CMK (cell line): Measurements from ENCODE around the gene MARCHF11.

Experiments used
- DNase-seq: peaks from one replicate; pipeline ENCODE4 v3.0.0-alpha.2; 2010; ENCODE audit warnings: low read depth

The MARCHF11 gene

DNA sequence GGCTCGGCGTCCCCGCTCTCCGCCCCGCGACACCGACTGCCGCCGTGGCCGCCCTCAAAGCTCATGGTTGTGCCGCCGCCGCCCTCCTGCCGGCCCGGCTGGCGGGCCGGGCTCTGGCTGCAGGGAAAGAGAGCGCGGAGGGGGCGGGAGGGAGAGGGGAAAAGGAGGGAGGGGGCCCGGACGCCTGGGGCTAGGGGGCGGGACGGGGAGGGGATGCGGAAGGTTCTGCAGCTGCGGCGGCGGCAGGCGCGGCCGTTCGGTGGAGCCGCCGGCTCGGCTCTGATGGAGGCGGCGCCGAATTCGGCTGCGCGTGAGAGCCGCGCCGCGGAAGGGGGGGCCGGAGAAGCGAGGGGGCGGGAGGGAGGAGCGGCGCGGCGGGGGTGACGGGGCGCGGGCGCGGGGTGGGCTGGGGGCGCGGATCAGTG is at the start of gene MARCHF11:
MARCHF11 (minus strand) TSS at position 281 of the 425 bp plus-strand sequence; CDS start at position 65, 216 bp downstream.
- DNase-seq: no peak

GRCh38 chr5:16225927-16226326 is 46.3 kb upstream of the MARCHF11 start:
- DNase-seq: no peak

GRCh38 chr5:16192311-16192710 is 12.7 kb upstream of the MARCHF11 start:
- no peak for DNase-seq

DNA sequence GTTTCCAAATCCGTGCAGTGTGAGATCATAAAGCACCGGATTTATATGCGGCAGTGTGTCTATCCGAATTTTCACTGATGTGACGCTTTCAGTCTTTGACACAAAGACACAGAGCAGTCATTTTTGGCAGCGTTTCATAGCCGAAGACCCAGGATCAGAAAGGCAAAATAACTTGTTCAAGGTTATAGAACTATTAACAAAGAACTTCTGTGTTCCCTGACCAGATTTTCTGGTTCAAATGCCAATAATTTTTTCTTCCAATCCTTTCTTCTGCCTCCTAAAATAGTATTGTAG is 1.1 kb upstream of the MARCHF11 start:
- no peak for DNase-seq

GRCh38 chr5:16179936-16180788 is 571 bp upstream of the MARCHF11 start:
- DNase-seq: no peak

- no peak for DNase-seq
These were observed 732 bp downstream of the MARCHF11 start for GRCh38 chr5:16178745-16179372.

DNA sequence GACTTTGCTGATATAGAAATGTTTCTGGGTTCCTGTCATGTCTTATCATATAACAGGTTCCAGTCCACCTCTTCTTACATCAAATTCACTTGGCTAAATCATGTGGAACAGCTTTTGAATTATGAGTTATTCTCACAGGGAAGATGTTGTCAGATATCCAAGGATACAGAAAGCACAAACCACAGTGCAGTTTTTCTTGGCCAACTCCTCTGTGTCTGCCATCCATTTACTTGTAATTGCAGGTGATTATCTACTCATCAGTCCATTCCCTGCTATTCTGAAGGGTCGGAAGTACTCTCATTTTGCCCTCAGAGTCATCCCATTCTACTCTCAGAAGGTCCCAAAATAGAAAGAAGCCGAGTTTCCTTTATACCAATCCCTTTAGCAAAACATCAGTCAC is 10.0 kb downstream of the MARCHF11 start:
- DNase-seq: no peak

DNA sequence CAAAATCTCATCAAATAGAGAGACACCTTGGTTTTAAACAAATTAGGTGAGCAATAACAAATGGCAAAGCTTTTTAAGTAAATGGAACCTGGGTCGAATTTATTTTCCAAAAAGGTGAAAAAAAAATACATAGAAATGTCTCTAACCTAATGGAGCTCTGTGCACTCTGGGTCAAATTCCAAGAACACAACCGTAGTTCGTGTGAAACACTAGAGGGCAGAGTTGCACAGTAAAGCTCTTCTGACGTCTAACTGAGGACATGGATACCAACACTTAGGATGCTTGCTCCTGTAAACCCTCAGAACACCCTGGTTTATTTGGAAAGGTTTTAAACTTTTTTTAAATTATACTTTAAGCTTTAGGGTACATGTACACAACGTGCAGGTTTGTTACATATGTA is 18.9 kb downstream of the MARCHF11 start:
- DNase-seq: peak; percentile 21

- no peak for DNase-seq
These were observed 20.0 kb downstream of the MARCHF11 start for GRCh38 chr5:16159636-16160035.

- no peak for DNase-seq
These were observed 23.4 kb downstream of the MARCHF11 start for GRCh38 chr5:16156152-16156551.

DNA sequence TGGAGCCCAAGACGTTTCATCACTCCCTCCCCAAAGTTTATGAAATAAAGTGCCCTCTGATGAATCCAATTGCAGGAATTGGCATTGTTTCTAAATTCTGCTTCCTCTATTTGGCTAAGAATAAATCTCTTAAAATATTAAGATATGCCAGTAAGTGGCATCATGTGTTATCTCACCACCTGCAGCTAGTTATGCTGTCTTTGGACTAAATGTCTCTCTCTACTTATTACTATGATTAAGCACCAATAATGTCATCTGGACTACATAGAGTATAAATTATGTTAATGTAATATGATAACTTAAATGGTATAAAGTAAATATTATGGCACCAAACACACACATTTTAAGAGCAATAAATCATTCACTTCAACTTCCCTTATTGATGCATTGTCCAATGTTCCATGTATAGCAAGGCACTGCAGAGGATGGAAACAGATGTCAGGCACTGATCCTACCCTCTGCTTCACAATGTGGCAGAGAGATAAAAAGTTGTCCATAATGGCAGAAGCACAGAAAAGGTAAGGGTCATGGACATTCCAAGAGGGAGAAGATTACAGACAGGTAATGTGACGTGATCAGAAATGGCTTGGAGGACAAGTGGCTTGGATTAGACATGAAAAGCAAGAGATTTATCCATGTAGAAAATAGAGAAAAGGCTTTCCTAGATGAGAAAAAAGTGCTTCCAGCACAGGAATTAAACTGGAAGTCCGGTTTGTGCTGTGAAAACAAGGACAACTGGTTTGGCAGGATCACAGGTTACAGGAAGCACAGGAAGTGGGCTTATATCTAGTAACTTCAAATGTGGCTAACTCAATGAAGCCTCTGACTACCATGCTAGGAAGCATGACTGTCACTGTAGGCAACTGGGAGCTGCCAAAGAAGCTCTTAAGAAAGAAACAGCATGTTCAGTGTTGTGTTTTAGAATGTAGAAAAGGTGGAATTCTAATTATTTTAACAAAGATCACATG is 26.7 kb downstream of the MARCHF11 start:
- no peak for DNase-seq

GRCh38 chr5:16149621-16150020 is 30.0 kb downstream of the MARCHF11 start:
- no peak for DNase-seq

DNA sequence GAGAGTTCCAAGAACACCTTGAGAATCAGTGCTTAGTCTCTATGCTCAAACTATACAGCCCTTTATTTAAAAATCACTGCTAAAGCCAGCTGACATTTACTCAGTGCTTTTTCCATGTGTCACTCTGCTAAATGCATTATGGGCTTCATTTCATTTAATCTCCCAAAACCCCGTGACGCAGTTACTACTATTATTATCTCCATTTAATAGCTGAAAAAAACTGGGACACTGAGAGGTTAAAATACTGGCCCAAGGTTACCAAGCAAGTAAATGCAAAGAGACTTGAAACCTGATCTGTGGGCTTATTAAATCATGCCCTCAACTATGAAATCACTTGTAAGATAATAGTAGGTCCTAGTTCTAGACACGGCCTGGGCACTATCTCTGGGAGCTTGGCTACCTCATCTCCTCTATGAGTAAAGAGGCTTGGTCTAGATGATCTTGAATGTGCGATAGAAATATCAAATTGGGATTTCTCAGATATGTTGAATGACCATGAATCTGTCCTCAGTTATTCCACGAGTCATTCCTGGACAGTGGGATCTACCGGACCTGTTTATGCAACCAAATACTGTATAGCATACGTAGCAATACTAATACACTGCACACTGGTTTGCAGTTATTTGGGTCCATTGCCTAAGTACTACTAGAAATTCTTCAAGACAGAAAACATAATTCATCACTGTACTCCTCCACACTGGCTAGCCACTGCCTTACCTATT is 32.3 kb downstream of the MARCHF11 start:
- DNase-seq: no peak

DNA sequence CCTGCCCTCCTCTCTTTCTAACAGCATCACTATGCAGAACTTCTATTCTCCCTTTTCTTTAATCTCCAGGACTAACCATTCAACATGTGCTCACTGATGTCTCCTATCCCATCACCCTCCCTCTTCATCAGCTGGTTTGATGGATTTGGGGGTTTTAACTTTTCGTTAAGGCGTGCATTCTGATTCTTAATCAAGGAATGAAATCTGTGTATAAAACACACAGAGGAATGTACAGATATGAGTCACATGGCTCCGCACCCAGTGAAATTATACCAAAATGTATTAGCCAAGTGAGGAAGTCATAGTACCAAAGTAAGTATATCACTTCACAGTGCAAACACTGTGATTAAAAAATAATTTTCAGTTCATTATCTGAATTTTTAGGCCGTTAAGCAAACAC is 35.2 kb downstream of the MARCHF11 start:
- no peak for DNase-seq

GRCh38 chr5:16143361-16144049 is 36.1 kb downstream of the MARCHF11 start:
- no peak for DNase-seq

- no peak for DNase-seq
These were observed 38.6 kb downstream of the MARCHF11 start for GRCh38 chr5:16140944-16141343.

- DNase-seq: no peak
These were observed 39.2 kb downstream of the MARCHF11 start for GRCh38 chr5:16140417-16140816.

GRCh38 chr5:16137177-16137576 is 42.4 kb downstream of the MARCHF11 start:
- no peak for DNase-seq

- DNase-seq: no peak
These were observed 44.1 kb downstream of the MARCHF11 start for GRCh38 chr5:16135506-16135905.

DNA sequence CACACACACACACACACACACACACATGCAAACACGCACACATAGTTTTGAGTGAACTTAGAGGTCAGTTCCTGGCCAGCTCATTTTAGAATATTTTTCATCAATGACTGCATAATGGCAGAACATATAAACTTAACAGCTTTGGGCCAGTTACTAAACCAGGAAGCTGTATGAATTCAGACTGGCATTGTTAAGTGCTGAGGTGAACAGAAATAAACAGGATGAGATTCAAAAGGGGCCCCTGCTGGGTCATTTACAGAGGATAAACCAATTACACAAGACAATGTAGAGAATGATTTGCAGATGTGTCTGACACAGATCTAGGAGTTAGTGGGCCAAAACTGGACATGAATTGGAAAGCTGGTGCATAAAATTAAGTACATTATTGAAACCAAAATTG is 44.6 kb downstream of the MARCHF11 start:
- DNase-seq: no peak

DNA sequence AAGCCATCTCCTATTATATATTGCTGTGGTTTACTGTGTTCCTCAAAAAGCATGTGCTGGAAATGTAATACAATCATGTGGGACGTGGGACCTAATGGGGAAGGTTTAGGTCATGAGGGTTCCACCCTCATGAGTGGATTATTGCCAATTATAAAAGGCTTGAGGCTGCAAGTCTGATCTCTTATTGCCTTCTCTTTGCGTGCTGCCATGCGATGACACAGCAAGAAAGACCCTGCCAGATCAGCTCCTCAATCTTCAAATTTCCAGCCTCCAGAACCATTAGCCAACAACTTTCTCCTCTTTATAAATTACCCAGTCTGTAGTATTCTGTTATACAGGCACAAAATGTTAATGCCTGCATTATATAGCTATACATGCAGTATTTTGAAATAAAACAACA is 45.4 kb downstream of the MARCHF11 start:
- no peak for DNase-seq
